GM18861 (cell line): ENCODE results near the gene UBLCP1.
A peak's percentile ranks its signal among the peaks of the same experiment; 100 is the strongest.
"Not testable (repeated sequence)": the region's sequence is repeated elsewhere in the genome, so short reads cannot be mapped to it uniquely, and the experiment has no call there.

Source experiments
- ATAC-seq: cut with Tn5 transposase; IDR thresholded peaks from one replicate; pipeline ENCODE4 v1.9.1; 2021; ENCODE audit not compliant: unreplicated experiment

Gene UBLCP1

DNA sequence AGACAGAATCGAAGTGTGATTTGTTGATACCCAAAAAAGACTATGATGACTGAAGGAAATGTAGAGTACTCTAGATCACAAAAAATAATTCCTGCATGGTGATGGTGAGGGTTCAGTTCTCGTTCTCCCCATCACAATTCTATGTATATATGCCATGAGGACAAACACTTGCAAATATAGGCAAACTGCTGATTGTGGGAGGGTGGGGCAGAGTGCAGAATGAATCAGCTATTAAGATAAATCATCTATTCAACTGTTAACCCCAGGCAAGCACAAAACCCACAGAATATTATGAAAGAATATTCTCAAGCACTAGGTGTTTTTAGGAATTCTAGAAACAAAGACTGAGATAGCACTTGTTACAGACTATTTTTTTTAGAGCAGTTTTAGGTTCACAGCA lies 13.9 kb upstream of the UBLCP1 start:
- no peak for ATAC-seq

DNA sequence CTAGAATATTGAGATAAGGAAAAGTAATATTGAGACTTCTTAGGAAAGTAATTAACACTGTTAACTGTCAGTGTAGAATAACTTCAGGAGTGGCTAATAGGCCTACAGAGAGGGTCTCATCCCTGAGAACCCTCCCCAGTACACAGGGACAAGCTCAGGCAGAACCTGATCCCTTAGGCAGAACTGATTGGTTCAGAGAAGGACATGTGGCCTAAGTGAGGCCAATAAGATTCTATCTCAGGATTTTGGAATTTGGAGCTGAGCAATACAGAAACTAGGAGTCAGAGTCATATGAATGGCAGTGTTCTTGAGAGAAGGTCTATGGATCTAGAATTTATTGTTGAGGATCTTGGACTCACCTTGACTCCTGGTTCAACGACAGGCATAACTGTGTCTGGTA lies 10.9 kb upstream of the UBLCP1 start:
- ATAC-seq, result no peak

DNA sequence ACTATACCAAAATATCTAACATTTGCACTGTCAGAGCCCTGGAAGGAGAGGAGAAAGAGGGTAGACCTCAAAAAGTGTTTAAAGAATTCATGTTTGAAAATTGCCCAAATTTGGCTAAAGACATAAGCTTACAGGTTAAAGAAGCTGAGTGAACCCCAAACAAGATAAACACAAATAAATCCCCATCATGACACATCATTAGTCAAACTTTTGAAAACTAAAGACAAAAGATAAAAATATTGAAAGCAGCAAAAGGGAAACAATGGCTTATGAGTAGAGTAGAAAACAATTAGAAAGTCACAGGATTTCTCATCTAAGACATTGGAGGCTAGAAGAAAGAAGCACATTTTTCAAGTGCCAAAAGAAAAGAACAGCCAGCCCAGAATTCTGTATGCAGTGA lies 6.1 kb upstream of the UBLCP1 start:
- ATAC-seq, result no peak

DNA sequence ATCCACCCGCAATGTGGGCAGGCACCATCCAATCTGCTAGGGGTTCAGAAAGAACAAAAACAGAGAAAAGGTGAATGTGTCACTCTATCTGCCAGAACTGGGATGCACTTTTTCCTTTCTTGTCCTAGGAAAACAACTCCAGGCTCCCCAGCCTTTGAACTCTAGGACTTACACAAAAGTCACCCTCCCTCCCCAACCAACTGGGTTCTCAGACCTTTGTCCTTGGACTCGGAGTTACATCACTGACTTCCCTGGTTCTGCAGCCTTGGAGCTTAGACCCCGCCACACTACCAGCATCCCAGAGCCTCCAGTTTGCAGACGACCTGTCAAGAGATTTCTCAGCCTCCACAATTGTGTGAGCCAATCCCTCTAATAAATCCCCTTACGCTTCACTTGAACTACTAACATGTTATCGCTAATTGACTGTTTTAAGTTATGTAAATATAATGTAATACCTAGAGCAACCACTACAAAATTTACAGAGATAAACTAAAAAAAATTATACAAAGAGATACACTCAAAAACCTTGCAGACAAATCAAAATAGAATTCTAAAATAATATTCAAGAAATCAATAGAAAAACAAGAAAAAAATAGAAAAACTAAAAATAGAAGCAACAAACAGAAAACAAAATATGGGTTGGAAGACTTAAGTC lies 5.3 kb upstream of the UBLCP1 start:
- ATAC-seq, result no peak

DNA sequence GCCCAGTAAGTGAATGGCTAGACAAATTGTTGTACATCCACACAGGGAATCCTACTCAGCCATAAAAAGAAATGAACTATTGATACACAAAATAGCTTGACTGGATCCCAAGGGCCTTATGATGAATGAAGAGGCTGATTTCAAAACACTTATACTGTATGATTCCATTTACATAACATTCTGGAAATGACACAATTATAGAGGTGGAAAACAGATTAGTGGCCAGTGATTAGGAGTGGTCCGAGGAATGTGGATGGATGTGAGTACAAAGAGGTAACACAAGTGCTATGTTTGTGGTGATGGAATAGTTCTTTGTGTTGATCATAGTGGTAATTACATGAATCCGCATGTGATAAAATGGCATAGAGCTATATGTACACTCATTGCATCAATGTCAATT lies 4.7 kb upstream of the UBLCP1 start:
- no peak for ATAC-seq

DNA sequence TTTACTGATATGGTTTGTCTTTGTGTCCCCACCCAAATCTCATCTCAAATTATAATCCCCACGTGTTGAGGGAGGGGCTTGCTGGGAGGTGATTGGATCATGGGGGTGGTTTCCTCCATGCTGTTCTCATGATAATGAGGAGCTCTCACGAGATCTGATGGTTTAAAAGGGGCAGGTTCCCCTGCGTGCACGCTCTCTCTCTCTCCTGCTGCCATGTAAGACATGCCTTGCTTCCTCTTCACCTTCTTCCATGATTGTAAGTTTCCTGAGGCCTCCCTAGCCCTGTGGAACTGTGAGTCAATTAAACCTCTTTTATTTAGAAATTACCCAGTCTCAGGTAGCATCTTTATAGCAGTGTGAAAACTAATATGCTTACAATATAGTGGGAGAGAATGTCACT lies 2.9 kb upstream of the UBLCP1 start:
- not testable (repeated sequence) for ATAC-seq

DNA sequence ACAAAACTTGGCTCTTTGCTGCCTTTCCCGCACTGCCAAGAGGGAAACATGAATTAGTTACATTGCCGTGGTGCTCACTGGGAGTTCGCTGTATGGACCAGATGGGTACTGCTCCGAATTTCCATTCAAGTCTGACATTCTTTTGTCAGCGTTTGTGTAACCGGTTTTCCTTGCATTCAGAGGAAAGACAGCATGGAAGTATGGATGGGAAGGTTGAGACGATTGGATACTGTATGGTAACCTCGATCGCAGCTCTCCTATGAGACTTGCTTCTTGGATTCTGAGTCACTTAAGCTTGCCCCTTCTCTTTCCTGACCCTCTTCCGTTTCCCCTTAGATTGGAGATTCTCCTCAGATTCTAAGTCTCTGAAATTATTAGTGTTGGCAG lies 625 bp upstream of the UBLCP1 start:
- peak; percentile 10 for ATAC-seq

DNA sequence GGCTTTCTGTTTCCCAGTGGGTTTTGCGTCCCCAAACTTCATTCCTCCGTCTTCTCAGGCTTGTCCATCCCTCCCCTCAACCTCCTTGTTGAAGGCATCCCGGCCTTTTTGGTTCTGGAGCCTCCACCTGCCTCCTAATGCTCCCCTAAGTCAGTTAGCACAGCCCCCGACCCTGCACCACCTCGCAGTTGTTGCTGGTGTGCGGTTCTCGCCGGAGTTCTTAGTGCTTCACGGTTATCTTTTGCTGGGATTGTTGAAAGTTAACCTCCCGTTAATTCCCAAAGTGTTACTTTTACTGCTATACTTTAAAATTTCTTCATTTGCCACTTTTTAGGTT lies 447 bp downstream of the UBLCP1 start:
- ATAC-seq, result peak; percentile 10

DNA sequence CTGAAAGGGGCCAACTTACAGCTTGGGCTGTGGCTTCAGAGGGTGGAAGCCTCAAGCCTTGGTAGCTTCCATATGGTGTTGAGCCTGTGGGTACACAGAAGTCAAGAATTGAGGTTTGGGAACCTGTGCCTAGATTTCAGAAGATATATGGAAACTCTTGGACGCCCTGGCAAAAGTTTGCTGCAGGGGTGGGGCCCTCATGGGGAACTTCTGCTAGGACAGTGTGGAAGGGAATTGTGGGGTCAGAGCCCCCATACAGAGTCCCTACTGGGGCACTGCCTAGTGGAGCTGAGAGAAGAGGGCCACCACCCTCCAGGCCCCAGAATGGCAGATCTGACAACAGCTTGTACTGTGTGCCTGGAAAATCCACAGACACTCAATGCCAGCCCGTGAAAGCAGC lies 3.7 kb downstream of the UBLCP1 start:
- ATAC-seq, result not testable (repeated sequence)

DNA sequence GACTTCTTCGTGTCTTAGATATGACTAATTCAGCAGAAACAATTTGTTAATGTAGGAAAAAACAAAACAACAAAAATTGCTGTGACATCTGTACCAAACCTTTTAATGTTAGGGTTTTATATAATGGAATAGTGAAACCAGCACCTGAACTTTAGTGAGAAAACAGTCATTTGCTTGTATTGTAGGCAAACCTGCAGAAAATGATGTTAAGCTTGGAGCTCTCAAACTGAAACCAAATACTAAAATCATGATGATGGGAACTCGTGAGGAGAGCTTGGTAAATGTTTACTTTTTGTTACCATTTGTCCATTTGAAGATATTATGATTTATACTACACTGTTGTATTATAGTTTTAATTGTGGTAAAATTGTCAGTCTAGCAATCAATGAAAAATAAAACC lies 6.6 kb downstream of the UBLCP1 start:
- ATAC-seq, result no peak

DNA sequence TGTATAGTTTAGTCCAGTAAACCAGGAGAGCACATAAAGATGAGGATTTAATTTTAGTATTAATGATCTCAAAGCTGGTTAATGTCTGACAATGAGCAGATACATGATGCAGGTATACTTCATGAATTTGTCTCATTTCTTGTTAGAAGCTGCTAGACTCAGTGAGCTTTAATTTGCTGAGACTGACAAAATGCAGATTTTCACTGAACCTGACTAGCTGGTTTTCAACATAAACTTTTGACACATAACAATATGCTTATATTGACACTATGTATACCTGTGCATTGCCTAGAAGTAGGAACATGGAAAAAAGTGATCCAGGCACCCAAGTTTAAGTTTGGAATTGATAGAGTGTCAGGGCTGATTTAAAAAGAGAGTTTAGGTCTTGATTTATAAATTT lies 10.8 kb downstream of the UBLCP1 start:
- no peak for ATAC-seq

DNA sequence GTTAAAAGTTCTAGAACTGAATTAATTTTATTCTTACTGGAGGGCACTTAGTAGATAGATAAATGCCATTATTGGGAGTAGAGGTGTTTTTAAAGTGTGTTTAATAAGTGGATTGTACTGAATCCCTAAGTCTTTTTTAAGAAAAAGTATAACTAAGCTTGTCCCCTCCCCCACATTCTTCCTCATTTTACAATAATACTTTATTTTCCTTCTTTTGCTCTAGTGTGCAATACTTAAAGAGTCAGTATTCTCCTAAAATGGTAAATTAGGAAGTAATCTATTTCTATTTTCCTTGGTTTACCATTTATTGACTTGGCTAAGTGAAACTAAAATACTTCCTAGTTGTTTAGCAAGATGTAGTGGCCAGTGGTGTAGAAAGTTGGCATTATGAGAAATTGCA lies 11.6 kb downstream of the UBLCP1 start:
- ATAC-seq, result no peak

DNA sequence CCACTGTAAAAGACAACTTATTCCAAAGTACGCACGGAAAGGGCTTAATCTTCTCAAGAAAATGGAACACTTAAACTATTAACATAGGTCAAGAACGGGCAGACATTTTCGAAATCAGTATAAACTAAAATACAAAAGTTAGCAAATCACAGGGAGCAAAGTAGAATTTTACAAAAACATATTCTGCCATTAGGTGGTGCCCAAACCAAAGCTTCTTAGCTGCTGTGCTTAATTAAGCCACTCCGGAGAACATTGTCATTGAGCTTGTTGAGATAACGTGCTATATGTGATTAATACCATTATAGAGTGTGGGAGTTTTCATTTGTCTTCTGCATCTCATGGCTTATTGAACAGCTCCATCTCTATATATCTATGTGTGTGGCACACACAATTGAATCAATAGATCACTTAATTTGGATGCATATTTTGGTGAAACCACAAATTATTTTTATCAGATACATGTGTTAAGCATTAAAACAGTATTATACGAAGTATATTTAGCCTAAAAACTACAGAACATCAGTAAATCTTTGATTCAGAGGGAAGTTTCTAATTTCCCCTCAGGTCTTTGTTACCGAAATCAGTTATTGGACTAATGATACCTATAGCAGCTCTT lies 23.4 kb downstream of the UBLCP1 start:
- ATAC-seq, result no peak

DNA sequence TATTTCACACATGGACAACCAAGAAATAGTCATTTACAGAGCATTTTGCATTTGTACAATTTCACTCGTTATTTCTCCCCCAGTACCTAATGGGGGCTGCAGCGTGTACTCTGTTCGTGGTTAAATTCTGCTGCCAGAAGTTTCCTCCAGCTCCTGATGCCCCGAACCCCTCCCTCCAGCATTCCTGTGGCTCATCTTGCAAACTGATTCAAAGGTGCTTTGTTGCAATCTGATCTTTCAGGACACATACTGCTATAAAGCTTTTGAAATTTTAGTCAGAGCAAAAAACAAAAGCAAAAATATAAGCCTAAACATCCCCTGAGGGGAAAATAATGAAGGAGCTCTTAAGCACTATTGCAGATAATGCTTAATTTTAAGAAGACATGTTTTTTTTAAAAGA lies 27.7 kb downstream of the UBLCP1 start:
- no peak for ATAC-seq

DNA sequence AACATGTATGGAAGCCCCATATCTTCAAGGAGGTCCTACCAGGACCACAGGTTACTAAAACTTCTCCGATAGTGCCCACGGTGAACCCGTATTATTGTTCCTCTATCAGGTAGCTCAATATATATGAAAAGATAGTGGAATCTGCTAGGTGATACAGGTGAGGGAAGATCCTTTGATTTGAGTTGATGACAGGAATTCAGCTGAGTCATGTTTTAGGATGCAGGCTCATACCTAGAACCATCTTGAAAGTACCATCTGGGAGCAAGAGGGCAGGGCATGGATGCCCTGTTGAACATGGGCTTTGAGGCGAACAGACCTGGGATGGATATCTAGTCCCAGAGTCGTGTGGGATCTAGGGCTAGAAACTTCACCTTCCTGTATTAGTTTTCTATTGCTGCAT lies 31.8 kb downstream of the UBLCP1 start:
- no peak for ATAC-seq

DNA sequence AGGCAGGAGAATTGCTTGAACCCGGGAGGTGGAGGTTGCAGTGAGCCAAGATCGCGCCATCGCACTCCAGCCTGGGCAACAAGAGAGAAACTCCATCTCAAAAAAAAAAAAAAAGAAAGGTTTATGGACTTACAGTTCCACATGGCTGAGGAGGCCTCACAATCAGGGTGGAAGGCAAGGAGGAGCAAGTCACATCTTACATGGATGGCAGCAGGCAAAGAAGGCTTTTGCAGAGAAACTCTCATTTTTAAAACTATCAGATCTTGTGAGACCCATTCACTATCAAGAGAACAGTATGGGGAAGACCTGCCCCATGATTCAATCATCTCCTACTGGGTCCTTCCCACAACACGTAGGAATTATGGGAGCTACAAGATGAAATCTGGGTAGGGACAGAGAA lies 34.2 kb downstream of the UBLCP1 start:
- ATAC-seq, result not testable (repeated sequence)

DNA sequence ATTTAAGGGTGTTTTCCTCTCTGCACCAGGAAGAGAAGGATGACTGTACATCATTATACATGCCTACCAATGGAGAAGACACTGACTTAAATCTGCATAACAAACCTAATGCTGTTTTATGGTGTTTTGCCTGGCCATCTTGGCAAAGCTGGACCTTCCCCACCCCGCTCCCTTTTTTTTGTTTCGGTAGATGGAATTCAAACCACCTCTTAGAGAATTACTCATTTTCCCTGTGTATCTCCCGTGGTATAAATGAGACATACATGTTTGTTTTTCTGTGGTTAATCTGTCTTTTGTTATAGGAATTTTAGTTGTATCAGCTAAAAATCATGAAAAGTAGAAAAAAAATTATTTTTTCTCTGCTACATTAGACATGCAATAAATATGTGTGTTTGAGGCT lies 38.4 kb downstream of the UBLCP1 start:
- ATAC-seq, result no peak

DNA sequence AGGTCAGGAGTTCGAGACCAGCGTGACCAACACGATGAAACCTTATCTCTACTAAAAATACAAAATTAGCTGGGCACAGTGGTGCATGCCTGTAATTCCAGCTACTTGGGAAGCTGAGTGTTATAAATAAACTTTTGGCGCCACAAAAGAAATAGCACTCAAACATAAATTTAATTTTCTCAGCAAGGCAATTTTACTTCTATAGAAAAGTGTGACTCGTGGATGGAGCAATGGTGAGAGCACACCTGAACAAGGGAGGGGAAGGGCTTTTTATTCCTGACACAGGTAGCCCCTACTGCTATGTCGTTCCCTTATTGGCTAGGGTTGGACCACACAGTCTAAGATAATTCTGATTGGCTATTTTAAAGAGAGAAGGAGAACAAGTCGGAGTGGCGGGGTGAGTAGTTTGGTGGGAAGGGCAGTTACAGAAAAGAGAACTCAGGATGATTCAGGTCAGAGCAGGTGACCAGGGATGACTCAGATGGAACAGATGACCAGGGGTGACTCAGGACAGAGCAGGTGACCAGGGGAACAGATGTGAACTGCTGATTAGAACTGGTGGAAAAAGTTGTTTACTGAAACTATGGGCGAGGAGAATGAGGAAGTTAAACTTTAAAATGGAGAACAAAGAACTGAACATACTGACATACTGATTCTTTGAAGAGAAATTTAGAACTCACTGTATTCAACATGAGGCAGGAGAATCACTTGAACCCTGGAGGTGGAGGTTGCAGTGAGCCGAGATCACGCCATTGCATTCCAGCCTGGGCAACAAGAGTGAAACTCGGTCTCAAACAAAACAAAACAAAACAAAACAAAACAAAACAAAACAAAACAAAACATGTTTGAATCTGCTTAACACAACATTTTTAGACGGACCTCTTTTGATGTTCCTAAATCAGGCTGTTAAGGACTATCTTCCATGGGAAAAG lies 39.1 kb downstream of the UBLCP1 start:
- not testable (repeated sequence) for ATAC-seq

DNA sequence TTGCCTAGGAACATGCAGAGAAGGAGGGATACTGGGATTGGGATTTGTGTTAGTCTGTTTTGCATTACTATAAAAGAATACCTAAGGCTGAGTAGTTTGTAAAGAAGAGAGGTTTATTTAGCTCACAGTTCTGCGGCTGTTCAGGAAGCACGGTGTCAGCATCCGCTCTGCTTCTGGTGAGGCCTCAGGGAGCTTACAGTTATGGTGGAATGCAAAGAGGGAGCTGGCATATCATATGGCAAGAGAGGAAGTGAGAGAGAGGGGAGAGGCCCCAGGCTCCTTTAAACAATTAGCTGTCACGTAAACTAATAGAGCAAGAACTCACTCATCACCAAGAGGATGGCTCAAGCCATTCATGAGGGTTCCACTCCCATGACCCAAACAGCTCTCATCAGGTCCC lies 40.2 kb downstream of the UBLCP1 start:
- ATAC-seq, result no peak

DNA sequence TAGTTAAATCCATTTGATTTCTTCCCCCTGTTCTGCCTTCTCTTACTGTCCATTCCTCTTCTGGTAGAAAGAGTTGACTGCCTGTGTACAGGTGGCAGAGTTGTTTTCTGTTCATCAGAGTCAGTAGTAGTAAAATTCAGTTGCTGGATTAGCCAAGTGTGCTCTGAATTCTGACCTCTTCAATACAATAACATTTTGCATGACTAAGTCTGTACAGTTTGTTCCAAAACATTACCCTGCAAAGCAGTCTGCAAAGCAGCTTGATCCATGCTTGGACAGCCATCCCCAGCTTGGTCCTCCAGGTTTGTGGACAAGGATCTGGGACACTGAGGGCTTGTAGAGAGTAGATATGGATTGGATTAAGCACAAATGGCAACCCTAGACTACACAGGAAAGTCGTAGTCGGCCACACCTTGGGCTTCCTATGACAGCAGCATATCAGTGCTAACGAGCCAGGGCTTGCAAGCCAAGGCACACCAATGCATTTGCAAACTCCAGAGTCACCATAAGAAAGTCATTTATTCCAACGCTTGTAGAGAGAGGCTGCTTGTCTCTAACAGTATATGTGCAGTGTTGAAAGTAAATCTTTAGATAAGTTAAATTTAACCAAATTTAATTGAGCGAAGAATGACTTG lies 42.0 kb downstream of the UBLCP1 start:
- ATAC-seq, result no peak

DNA sequence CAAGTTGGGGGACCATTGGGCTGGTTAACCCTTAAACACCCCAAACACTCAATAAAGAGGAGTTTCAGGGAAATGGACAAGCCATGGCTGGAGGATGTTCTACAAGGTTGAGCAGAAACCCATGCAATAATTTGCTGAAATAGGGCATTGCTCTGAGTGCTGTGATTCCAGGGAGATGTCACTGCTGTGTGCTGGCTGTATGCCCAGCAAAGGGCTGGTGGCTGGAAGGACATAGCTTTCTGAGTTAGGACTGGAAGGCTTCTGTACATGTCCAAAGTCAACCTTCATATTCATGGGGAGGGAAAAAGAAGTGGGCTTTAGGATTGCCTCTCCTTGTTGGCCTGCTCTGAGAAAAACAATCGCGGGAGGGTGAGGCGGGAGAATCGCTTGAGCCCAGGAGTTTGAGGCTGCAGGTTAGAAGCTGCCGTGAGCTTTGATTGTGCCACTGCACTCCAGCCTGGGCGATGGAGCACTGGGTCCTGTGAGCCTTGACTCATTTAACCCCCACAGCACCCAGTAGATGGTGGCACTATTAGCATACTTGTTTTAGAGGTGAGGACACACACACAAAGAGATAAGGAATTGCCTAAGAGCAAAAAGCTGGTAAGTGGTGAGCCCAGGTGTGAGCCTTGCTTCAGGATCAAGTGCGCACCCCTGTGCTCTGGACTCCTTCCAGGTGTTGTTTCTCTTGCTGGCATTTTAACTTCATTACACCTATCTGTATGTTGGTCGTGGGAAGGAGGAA lies 46.8 kb downstream of the UBLCP1 start:
- ATAC-seq, result no peak
